NT2/D1 (cell line): Measurements from ENCODE around the gene CEP152.

ENCODE experiments used
- DNase-seq: peaks from one replicate; pipeline ENCODE4 v3.0.0-alpha.2; 2011; ENCODE audit warnings: low read depth, low spot score
- H3K27me3 ChIP-seq: 2 replicates; pipeline ENCODE4 v1.6.0; 2011; ENCODE audit warnings: mild to moderate bottlenecking; ENCODE audit not compliant: insufficient read length, insufficient read depth
- H3K36me3 ChIP-seq: 2 replicates; pipeline ENCODE4 v1.6.1; 2011; ENCODE audit warnings: mild to moderate bottlenecking, low read length, mixed read lengths; ENCODE audit not compliant: insufficient read depth, insufficient read length
- H3K4me1 ChIP-seq: 2 replicates; pipeline ENCODE4 v1.5.1; 2011; ENCODE audit not compliant: insufficient read depth, insufficient read length
- H3K4me3 ChIP-seq: 2 replicates; pipeline ENCODE4 v1.5.1; 2011; ENCODE audit warnings: low read depth; ENCODE audit not compliant: insufficient read length
- H3K9ac ChIP-seq: 2 replicates; pipeline ENCODE4 v1.6.0; 2011; ENCODE audit warnings: low read depth; ENCODE audit not compliant: insufficient read length
- H3K9me3 ChIP-seq: 2 replicates; pipeline ENCODE4 v1.5.1; 2011; ENCODE audit warnings: mild to moderate bottlenecking, low read length; ENCODE audit not compliant: insufficient read depth
- SUZ12 ChIP-seq: IDR thresholded peaks from 2 replicates; pipeline ENCODE4 v1.6.1; 2011; ENCODE audit not compliant: insufficient read length, insufficient read depth; ENCODE audit errors: extremely low read depth
- YY1 ChIP-seq: IDR thresholded peaks from 2 replicates; pipeline ENCODE4 v1.6.1; 2011; ENCODE audit not compliant: insufficient read length, insufficient read depth
- ZNF274 ChIP-seq: IDR thresholded peaks from 2 replicates; pipeline ENCODE4 v1.6.1; 2011; ENCODE audit warnings: mild to moderate bottlenecking, low read depth, low read length

The CEP152 gene

DNA sequence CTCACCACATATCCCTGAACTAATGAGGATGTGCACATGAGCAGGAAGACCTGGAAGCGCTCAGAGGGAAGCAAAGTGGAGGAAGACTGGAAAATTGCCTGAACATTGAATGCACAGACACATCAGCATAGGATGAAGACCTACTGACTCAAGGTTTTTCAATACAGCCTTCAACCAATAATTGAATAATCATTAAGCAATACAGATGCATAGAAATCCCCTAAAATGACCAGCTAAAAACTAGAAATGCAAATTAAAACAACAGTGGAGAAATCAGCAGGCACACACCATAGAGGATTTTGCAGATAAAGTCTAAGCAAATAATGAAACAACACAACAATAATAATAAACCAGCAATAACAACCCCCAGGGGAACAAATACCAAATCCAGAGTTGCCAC is 80.4 kb downstream of the CEP152 start:
- Histone ChIP-seq H3K4me1 (no peaks in the 10 kb centered on the region), H3K9ac (no peak overlapping the region), H3K9me3 (no peaks in the 10 kb centered on the region; the same call in none of the 2 replicates), H3K36me3 (peaks cover 2% of the 10 kb centered on the region), H3K4me3 (no peak overlapping the region), H3K27me3 (no peaks in the 10 kb centered on the region)
- no peak for TF ChIP-seq YY1
- no peak for TF ChIP-seq SUZ12
- no peak for TF ChIP-seq ZNF274
- no peak for DNase-seq

DNA sequence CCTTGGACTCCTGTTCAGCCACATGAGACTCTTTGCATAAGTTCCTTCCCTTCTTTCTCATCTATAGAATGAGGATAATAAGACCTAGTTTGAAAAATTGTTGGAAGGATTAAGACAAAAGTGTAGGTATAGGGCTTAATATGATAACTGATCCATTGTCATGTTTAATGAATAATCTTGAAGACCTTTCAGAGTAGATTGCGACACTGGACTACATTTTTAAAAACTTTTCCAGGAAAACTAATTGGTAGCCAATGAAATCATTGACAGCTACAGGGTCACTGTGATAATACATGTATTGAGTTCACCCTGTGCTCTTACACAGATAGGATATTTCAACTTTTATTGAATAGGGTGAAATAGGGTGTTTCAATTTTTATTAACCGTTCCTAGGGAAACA is 86.9 kb downstream of the CEP152 start:
- no peak for DNase-seq
- Histone ChIP-seq H3K36me3 (peaks cover 2% of the 10 kb centered on the region), H3K9ac (no peak overlapping the region), H3K27me3 (no peaks in the 10 kb centered on the region), H3K4me3 (no peak overlapping the region), H3K9me3 (no peaks in the 10 kb centered on the region), H3K4me1 (no peaks in the 10 kb centered on the region)
- no peak for TF ChIP-seq ZNF274

DNA sequence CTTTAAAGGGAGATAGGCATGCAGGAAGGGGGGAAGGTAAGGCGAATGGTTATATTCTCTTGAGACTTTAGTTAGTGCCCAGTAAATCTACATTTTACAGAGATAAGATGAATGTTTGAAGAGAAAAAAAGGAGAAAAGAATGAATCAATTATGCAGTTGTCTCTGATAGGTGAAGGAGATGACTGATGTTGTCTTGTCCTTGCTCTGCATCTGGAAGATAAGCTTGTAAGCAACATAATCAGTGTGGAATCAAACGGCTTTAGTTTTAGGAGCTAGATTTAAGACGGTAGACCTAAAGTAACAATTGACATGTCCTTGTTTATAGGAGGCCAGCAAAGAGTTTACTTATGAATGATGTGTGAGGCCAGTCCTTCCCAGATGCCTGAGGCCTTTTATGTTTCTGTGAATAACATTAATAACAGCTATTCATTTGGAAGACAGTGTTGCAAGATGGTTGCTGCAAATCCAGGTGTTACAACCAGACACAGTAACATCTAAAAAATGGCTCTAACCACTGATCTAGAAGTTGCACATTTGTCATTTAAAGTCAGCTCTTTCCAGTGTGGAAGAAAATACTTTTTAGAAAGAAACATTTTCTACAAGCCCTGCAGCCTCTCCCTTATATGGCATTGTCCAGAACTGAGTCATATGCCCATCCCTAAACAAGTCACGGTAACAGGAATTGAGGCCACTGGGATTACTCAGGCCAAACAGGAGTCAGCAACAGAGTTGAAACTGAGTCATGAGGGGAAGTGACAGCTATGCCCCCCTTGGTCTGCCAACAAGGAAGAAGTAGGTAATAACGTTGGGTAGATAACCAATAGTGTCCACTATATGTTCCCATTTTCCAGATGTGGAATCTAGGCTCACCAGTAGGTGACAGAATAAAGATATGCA is 87.9 kb downstream of the CEP152 start:
- Histone ChIP-seq H3K27me3 (no peaks in the 10 kb centered on the region), H3K9ac (no peak overlapping the region), H3K4me1 (no peaks in the 10 kb centered on the region), H3K9me3 (no peaks in the 10 kb centered on the region), H3K4me3 (no peak overlapping the region), H3K36me3 (peaks cover 2% of the 10 kb centered on the region)
- TF ChIP-seq YY1 = no peak
- TF ChIP-seq ZNF274 = no peak
- TF ChIP-seq SUZ12 = no peak
- DNase-seq = no peak

DNA sequence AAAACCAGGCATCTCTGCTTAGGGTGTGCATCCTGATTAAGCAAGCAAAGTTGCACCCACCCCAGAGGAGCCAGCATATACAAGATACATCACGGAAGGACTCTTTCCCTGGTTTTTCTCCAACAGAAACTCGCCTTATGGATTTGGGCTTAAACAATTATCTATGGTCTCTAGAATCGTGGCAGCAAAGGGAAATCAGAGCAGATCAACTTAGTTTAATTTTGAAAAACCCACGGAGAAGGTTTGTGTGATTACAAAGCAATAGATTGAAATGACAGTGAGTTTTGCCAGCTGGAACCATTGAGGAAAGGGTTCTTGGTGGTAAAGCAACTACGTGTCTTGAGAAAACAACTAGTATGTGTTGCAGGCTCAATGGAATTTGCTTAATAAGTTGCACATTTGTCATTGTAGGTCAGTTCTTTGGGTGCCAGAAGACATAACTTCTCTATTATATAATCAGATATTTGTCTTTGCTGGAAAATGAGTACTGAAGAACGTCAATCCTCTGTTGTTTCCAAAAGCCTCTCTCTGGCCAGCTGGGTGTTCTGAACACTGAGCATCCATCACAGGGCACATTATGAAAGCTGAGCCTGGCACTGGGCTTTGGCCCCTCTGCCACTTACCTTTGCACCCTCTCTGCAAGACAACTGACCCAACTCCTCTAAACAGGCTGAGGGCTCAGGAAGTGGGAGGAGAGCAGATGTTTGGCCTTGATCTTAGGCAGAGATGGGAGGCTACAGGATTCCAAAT is 89.6 kb downstream of the CEP152 start:
- no peak for TF ChIP-seq YY1
- no peak for TF ChIP-seq SUZ12
- no peak for TF ChIP-seq ZNF274
- no peaks in the 10 kb centered on the region for H3K27me3 ChIP-seq
- H3K9ac ChIP-seq = no peak overlapping the region
- H3K36me3 ChIP-seq = no peaks in the 10 kb centered on the region
- H3K9me3 ChIP-seq = no peaks in the 10 kb centered on the region; the same call in 1 of the 2 replicates
- DNase-seq = no peak
- H3K4me1 ChIP-seq = no peaks in the 10 kb centered on the region
- no peak overlapping the region for H3K4me3 ChIP-seq

DNA sequence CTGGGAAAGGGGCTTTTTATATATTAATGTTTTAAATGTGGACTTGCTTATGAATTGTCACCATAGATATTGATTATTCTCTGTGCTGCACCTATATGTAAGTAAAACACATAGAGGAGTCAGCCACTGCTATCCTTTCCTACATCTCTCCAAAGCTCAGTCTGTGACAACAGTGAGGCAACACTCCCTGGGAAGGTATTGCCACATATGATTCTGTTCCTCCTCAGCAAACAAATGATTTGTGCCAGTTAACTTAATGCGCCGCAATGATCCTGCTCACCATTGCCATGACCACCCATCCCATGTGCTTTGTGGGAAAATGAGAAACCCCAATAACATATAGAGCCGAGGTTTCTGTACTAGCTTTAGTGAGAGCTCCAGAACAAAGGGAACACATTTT is 90.2 kb downstream of the CEP152 start:
- Histone ChIP-seq H3K36me3 (no peaks in the 10 kb centered on the region), H3K27me3 (no peaks in the 10 kb centered on the region), H3K4me1 (no peaks in the 10 kb centered on the region), H3K9ac (no peak overlapping the region), H3K4me3 (no peak overlapping the region), H3K9me3 (no peaks in the 10 kb centered on the region; the same call in 1 of the 2 replicates)
- no peak for DNase-seq
- no peak for TF ChIP-seq SUZ12
- TF ChIP-seq YY1 = no peak
- no peak for TF ChIP-seq ZNF274

DNA sequence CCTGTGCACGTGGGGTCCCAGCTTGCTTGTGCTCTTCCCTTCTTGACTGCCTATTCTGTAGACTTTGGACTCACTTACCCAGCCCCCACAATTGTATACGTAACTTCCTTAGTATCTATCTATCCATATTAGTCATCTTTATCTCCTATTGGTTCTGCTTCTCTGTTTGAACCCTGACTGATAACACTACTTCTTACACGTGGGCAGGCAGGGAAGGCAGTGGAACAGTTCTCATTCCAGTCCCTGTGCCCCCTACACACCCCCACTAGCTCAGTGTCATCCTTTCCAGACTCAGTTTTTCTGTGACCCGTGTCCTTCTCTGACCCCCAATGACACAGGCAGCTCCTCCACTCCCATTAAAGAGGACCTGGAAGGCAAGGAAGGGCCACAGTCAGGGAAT is 91.2 kb downstream of the CEP152 start:
- no peaks in the 10 kb centered on the region for H3K4me1 ChIP-seq
- TF ChIP-seq SUZ12 = no peak
- no peak overlapping the region for H3K9ac ChIP-seq
- no peaks in the 10 kb centered on the region for H3K27me3 ChIP-seq
- no peaks in the 10 kb centered on the region; the same call in 1 of the 2 replicates for H3K9me3 ChIP-seq
- no peaks in the 10 kb centered on the region for H3K36me3 ChIP-seq
- DNase-seq = no peak
- H3K4me3 ChIP-seq = no peak overlapping the region

DNA sequence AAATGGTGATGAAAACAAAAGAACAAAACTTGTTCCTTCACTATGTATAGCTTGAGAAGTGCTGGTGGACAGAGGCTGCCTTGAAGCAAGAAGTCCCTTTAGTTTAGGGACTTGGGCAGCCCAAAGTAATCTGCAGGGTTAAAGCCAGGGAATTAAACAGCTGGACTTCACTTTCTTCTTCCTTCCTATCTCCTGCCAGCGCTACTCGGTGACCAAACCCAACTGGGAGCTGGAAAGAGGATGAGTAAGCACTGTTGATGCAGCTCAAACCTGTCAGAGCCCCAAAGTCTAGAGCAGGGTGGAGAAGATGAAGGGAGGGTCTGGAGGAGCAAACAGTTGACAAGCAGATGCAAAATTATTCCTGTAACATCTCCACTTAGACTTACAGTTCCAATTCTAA is 92.2 kb downstream of the CEP152 start:
- Histone ChIP-seq H3K4me1 (no peaks in the 10 kb centered on the region), H3K4me3 (no peak overlapping the region), H3K9ac (no peak overlapping the region), H3K27me3 (no peaks in the 10 kb centered on the region), H3K36me3 (no peaks in the 10 kb centered on the region), H3K9me3 (no peaks in the 10 kb centered on the region; the same call in 1 of the 2 replicates)
- no peak for DNase-seq
- no peak for TF ChIP-seq YY1
- TF ChIP-seq SUZ12 = no peak
- TF ChIP-seq ZNF274 = no peak
